Upper lobe of left lung (tissue), 6 donors: Measurements from ENCODE around the gene BRPF1. TPM values are rescaled to one million over a fixed set of nuclear protein-coding genes. Genes with fewer than 3 reads are reported as not detected.

Experiments used
- ATAC-seq, 2 donors: fragments of 200-7000 bp; cut with Tn5 transposase; one replicate each; pipeline ENCODE4 v1.9.1; 2022; ENCODE audit warnings: mild to moderate bottlenecking in 2 of 2, moderate library complexity in 2 of 2; ENCODE audit not compliant: low FRiP score in 2 of 2
- DNase-seq, 2 donors: peaks; one replicate each; pipeline ENCODE4 v3.0.0-alpha.2; 2019 to 2020
- H3K27ac ChIP-seq, 4 donors: fragments of 200-600 bp; sonication (generic); one replicate each; pipeline ENCODE4 v1.5.1; 2016 to 2019
- H3K27me3 ChIP-seq, 4 donors: fragments of 200-600 bp; sonication (generic); one replicate each; pipeline ENCODE4 v1.5.1; 2017 to 2019
- H3K36me3 ChIP-seq, 4 donors: fragments of 200-600 bp; sonication (generic); one replicate each; pipeline ENCODE4 v1.5.1; 2016 to 2019
- H3K4me1 ChIP-seq, 4 donors: fragments of 200-600 bp; sonication (generic); one replicate each; pipeline ENCODE4 v1.5.1; 2018 to 2019
- H3K4me3 ChIP-seq, 4 donors: fragments of 200-600 bp; sonication (generic); one replicate each; pipeline ENCODE4 v1.5.1; 2017 to 2019; ENCODE audit warnings: mild to moderate bottlenecking in 2 of 4, moderate library complexity in 1 of 4
- H3K9me3 ChIP-seq, 4 donors: fragments of 200-600 bp; sonication (generic); one replicate each; pipeline ENCODE4 v1.5.1; 2018 to 2019
- EP300 ChIP-seq, 4 donors: sonication (generic); formaldehyde crosslinking; IDR thresholded peaks; one replicate each; pipeline ENCODE4 v1.5.1; 2017; ENCODE audit warnings: antibody characterized with exemption in 4 of 4, control low read depth in 2 of 4
- POLR2A ChIP-seq, 4 donors: fragments of 450-650 bp; IDR thresholded peaks; one replicate each; pipeline ENCODE4 v1.5.1; 2016 to 2017; ENCODE audit warnings: antibody characterized with exemption in 4 of 4, mild to moderate bottlenecking in 2 of 4
- POLR2AphosphoS5 ChIP-seq, 2 donors: sonication (generic); formaldehyde crosslinking; IDR thresholded peaks; one replicate each; pipeline ENCODE4 v1.5.1; 2017; ENCODE audit warnings: antibody characterized with exemption in 2 of 2
- WGBS, 2 donors: methylation state at CpG; one replicate each; pipeline ENCODE4 v1.1.5; 2017 to 2018; 5-methylcytosine and 5-hydroxymethylcytosine counted together
- total RNA-seq, 6 donors: library from RNA; depleted of rRNA in 4 of 6; stranded (reverse); fragments of >200 nt in 4 of 6; gene quantifications; one replicate each; pipeline versions ENCODE4 v1.1.0 to v1.2.1, GENCODE V29; 2016 to 2021
- TF ChIP-seq, protein P1 (sequence below), 6 experiments: fragments of 450-650 bp in 4 of 6; fragments of 200-600 bp in 2 of 6; sonication (generic) in 2 of 6; IDR thresholded peaks; one replicate each; pipeline ENCODE4 v1.5.1; 2016 to 2019; ENCODE audit warnings: antibody characterized with exemption in 6 of 6
- donor health status: DM: no; HTN: no; CAD: no; lungs with moderate emphysema.
- donor health status: DM: no; HTN: yes; CAD: no; lungs with severe emphysema.

Gene BRPF1
- total RNA-seq, 6 donors from 2014 or later: 18.8 to 44.0 (median 26.5) TPM

DNA sequence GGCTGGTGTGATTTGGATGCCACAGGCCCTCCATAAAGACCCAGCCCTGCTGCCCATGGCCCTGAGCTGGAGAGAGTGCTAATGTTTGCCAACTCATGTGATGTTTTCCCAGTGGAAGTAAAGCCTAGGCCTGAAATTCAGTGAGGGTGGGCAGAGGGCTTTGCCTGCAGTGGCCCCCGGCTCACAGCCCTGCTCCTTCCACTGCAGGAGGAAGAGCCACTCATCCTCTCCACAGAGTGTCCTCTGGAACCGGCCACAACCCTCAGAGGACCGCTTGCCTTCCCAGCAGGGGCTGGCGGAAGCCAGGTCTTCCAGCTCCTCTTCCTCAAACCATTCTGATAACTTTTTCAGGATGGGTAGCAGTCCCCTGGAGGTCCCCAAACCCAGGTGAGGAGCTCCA is 41.8 kb upstream of the BRPF1 start:
- Histone ChIP-seq H3K4me1 (no peaks in the 10 kb centered on the region), H3K27ac (no peak overlapping the region), H3K36me3 (peaks cover 50 to 100% (median 97%) of the 10 kb centered on the region in 4 donors), H3K9me3 (no peaks in the 10 kb centered on the region), H3K4me3 (no peak overlapping the region), H3K27me3 (no peaks in the 10 kb centered on the region)
- ATAC-seq: no peak
- TF ChIP-seq POLR2AphosphoS5 (IDR thresholded peaks at IDR 0.05): no peak
- TF ChIP-seq EP300 (IDR thresholded peaks at IDR 0.05): no peak
- no peak for TF ChIP-seq POLR2A (IDR thresholded peaks at IDR 0.05)
- TF ChIP-seq, protein P1, sequence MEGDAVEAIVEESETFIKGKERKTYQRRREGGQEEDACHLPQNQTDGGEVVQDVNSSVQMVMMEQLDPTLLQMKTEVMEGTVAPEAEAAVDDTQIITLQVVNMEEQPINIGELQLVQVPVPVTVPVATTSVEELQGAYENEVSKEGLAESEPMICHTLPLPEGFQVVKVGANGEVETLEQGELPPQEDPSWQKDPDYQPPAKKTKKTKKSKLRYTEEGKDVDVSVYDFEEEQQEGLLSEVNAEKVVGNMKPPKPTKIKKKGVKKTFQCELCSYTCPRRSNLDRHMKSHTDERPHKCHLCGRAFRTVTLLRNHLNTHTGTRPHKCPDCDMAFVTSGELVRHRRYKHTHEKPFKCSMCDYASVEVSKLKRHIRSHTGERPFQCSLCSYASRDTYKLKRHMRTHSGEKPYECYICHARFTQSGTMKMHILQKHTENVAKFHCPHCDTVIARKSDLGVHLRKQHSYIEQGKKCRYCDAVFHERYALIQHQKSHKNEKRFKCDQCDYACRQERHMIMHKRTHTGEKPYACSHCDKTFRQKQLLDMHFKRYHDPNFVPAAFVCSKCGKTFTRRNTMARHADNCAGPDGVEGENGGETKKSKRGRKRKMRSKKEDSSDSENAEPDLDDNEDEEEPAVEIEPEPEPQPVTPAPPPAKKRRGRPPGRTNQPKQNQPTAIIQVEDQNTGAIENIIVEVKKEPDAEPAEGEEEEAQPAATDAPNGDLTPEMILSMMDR (IDR thresholded peaks at IDR 0.05): no peak
- no peak for DNase-seq
- WGBS, 2 donors: 91% methylated on average over 4 of the region's 4 CpGs; no CpG with 5 or more reads in 1 of the 2 donors

DNA sequence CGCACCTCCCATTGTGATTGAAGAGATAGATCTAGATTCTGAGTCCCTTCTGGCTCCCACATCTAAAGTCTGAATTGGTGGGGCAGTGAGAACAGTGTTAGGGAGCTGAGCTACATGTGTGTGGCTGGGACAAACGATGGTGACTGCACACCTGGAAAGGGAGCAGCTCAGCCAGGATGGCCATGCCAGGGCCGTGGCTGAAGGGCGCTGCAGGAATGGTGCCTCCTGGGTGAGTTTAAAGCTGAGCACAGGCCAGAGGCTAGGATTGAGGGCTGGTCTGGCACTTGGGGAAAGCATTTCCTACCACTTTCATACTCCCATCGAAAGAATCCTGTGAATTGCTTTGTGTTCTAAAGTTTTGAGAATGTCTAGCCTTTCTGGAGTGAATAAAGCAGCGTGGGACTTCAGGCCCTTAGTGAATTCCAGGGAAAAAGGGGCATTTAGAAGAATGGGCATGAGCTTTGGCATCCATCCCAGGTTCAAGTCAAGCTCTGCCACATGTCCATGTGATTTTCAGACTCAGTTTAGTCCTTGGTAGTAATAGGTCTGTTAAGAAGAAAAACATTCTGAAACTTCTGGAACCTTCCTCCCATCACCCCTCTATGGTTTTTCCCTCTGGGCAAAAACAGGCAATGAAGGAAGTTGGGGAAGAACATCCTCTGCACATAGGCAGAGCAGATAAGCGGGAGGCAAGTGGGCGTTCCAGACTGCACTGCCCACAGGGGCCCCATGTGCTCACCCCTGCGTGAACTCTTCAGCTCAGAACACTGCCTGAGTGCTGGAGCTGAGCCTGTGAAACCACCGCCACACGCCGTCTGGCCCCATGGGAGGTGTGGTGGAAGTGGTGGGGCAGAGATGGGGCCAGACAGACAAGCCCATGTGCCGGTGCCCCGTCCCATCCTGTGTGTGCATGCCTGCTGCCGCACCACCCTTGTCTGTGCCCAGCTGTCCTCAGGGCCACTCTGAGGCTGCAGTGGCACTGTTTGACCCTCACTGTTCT is 40.8 kb upstream of the BRPF1 start:
- Histone ChIP-seq H3K4me3 (no peak overlapping the region), H3K36me3 (peaks cover 41 to 100% (median 97%) of the 10 kb centered on the region in 4 donors), H3K4me1 (no peaks in the 10 kb centered on the region), H3K27me3 (no peaks in the 10 kb centered on the region), H3K27ac (no peak overlapping the region), H3K9me3 (no peaks in the 10 kb centered on the region)
- no peak for TF ChIP-seq POLR2A (IDR thresholded peaks at IDR 0.05)
- TF ChIP-seq, protein P1 (IDR thresholded peaks at IDR 0.05): no peak
- no peak for TF ChIP-seq POLR2AphosphoS5 (IDR thresholded peaks at IDR 0.05)
- no peak for TF ChIP-seq EP300 (IDR thresholded peaks at IDR 0.05)
- WGBS, 2 donors: 88 to 91% methylated on average over 14 to 15 of the region's 15 CpGs
- DNase-seq: no peak
- no peak for ATAC-seq

DNA sequence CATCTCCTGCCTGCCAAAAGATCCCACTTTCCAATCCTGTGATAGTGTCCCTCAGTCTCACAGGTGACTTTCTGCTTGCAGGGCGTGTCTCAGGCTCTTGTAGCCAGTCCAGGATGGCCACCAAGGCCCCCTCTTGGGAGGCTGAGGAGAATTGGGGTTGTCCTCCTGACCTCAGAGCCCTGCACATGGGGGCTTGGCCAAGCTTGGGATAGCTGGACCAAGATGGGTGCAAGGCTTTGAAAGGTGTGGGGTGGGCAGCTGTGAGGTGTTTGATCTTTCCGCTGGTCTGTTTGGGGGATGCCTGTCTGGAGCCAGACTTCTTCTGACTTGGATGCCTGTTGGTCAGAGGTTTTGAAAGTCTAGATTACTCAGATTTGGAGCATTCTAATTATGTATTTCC is 39.9 kb upstream of the BRPF1 start:
- ATAC-seq: no peak
- no peak for DNase-seq
- Histone ChIP-seq H3K27me3 (no peaks in the 10 kb centered on the region), H3K9me3 (no peaks in the 10 kb centered on the region), H3K36me3 (peaks cover 37 to 100% (median 97%) of the 10 kb centered on the region in 4 donors), H3K4me1 (no peaks in the 10 kb centered on the region), H3K4me3 (no peak overlapping the region), H3K27ac (no peak overlapping the region)
- TF ChIP-seq POLR2AphosphoS5 (IDR thresholded peaks at IDR 0.05) (no peak), EP300 (IDR thresholded peaks at IDR 0.05) (no peak), POLR2A (IDR thresholded peaks at IDR 0.05) (no peak)
- TF ChIP-seq, protein P1 (IDR thresholded peaks at IDR 0.05): no peak
- WGBS, 2 donors: 95 to 97% methylated on average over 2 of the region's 2 CpGs

DNA sequence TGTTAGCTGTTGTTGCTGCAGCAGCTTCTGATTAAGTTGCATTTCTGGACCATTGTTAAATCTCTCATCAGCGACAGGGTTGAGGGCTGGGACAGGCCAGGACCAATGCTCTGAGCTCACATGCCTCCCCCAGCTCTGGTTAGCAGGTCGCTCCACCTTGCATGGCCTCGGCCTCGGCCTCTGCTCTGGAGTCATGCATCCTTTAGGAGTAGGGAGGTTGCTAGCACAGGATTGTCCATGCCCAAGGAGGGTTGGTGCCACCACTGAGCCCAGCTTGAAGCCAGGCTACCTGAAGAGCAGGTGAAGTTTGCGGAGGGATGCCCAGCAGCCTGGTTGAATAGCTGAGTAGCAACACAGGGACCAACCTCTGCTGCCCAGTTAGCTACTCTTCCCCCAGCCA is 39.1 kb upstream of the BRPF1 start:
- Histone ChIP-seq H3K4me1 (no peaks in the 10 kb centered on the region), H3K27ac (no peak overlapping the region), H3K4me3 (no peak overlapping the region), H3K27me3 (no peaks in the 10 kb centered on the region), H3K9me3 (no peaks in the 10 kb centered on the region), H3K36me3 (peaks cover 37 to 100% (median 97%) of the 10 kb centered on the region in 4 donors)
- ATAC-seq (no peak), DNase-seq (no peak)
- no peak for TF ChIP-seq POLR2A (IDR thresholded peaks at IDR 0.05)
- no peak for TF ChIP-seq EP300 (IDR thresholded peaks at IDR 0.05)
- TF ChIP-seq POLR2AphosphoS5 (IDR thresholded peaks at IDR 0.05): no peak
- TF ChIP-seq, protein P1 (IDR thresholded peaks at IDR 0.05): no peak
- 98 to 100% methylated on average over 1 to 5 of the region's 5 CpGs for WGBS, 2 donors
